Measurements from ENCODE around the gene SORT1.
A peak's percentile ranks its signal among the peaks of the same experiment; 100 is the strongest.
"Not testable (repeated sequence)": the region's sequence is repeated elsewhere in the genome, so short reads cannot be mapped to it uniquely, and the experiment has no call there.

Gene SORT1

DNA sequence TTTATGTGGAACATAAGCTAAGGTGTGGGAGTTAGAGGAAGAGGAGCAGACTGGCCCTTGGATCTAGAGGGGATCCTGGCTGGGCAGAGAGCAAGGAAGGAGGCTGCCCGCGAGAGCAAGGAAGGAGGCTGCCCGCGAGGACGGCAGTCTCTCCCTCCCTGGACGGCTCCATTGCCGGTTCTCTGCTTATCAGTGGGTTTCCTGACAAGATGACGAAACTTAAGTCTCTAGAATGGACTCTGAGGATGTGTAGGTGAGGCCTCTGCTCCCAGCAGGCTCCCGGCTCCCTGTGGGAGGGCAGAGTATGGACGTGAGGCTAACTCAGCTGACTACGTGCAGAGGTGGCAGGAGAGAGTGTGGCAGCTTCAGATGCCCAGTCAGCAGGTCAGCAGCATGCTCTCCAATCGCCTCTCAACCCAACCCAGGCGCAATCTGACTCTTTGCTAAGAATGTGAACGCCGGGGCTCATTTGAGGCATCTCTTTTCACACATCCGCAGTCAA lies 97.0 kb downstream of the SORT1 start:
- no peak for DNase-seq

DNA sequence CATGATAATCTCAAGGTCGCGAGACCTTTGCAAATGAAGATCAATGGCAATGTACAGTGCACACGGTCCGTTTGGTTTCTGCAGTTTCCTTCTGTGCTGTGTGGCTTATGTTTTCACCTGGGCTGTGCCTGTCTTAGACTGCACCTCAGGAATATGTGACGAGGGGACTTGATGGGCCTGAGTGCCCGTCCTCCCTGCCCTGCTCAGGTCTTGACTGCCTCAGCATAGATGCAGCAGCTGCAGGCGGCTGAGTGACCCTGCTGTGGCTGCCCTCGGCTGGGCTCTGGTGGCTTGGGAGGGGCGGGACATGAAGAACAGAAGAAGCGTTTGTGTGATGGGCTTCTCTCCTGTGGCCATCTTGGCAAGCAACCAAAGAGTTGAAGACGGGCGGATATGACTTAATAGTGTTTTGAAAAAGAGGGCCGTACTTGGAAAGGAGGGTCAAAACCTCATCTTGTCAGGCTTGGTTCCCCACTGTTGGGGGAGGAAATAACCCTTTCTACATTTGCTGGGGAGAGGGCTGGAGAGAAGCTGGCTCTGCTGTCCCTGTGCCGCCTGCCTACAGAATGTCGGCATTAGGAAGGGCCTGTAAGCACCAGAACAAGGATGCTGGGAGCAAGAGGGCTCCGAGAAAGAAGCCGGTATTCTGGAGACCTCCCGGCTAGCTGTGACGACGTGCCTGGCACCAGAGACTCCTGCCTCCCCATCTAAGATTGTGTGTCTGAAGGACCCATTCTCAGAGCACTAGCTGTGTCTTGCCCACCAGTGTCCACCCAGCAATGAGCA lies 98.0 kb downstream of the SORT1 start:
- peak in 54 of 56 donors; percentile 43 to 95 (median 85) for DNase-seq

DNA sequence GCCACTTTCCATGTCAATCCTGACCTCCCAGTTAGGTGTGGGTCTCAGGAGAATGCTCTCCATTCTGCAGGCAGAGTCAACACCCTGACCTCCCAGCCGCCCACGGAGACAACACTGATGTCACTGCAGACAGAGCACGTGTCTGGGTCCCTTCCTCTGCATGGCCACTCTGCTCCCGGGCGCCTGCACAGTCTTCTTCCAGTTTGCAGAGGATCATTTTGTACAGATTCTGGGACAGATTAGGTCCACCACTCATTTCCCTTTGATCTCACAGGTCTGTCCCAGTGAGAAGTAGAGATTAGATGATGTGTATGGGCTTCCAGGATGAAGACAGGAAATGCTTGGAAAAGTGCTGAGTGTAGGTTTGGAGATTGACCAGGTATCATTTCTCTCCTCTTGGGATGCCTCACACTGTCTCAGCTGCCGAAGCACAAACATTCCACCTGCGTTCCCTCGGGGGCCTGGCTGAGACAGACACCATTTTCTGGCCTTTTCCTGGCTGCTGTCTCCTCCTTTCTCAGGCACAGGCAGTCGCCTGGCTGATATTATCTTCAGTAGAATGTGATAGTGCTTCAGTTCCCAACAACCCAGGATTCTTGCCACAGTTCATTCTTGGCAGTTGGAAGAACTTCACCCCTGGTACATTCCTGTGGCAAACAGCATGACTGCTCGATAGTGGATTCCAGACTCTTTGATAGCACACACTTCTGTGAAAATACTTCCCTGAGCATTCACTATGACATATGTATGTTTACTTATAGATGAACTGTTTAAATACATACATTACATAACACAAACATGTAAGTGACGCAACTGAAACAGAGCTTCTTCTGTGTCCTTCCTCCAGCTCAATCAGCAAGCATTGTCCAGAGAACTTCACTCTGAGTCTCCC lies 98.8 kb downstream of the SORT1 start:
- DNase-seq = peak in 48 of 56 donors; percentile 23 to 81 (median 58)

GRCh38 chr1:109296782-109297181 lies 100.9 kb downstream of the SORT1 start:
- DNase-seq = peak in 1 of 56 donors; percentile 21

GRCh38 chr1:109295712-109296415 lies 101.9 kb downstream of the SORT1 start:
- no peak for DNase-seq

DNA sequence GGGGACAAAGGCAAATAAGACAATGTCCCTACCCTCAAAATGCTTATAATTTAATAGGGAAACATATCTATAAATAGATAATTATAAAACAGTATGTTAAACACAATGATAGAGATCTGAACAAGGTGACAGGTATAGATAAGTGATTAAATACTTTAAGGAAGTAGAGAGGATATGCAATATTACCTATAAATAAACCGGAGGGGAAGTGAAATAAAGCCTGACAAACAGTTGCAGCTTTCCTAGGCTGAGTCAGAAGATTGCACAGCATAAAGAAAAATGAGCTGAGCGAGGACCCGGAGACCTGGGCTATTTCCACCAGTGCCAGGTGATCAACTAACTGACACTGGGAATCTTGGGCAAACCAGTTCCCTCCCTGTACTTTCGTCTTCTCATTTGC lies 103.2 kb downstream of the SORT1 start:
- DNase-seq = no peak

- peak in 4 of 56 donors; percentile 22 to 54 (median 30) for DNase-seq
These were observed 104.7 kb downstream of the SORT1 start for GRCh38 chr1:109293026-109293425.

DNA sequence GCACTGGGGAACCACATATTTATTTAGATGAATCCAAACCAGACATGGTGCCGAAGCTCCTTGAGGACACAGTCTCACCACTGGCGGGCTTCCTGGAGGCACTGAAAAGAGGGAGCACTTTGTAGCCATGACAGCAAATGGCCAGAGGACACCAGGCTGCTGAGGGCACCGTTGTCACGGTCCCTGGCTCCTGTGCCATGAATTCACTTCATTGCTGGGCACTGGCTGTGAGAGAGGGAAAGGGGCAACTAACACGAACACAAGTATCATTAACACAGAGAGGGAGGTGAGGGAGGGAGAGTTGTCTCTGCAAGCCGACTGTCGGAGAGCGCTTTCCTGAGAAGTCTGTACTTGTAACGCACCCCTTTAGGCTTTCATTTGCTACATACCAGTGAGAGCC lies 105.4 kb downstream of the SORT1 start:
- no peak for DNase-seq

- peak in 2 of 56 donors; percentile 32 to 35 for DNase-seq
These were observed 106.7 kb downstream of the SORT1 start for GRCh38 chr1:109290998-109291397.

DNA sequence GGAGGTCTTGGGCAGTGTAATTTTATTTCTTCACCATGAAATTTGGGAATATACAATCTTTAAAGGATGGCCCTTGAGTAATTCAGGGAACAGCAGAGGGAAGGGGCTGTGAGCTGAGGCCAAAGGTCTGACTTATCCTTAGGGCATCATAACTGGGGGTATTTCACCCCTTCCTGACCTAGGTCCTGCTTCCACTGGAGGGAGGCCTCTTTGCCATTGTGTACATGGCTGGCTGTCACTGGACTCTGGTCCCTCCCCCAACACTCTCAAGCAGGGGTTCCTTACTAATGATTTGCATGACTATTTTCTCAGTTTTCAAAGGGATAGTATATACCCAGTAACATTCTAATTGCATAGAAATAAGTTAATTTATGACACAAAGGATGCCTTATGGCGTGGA lies 107.6 kb downstream of the SORT1 start:
- DNase-seq = no peak

- not testable (repeated sequence) for DNase-seq
These were observed 111.0 kb downstream of the SORT1 start for GRCh38 chr1:109286762-109287161.

DNA sequence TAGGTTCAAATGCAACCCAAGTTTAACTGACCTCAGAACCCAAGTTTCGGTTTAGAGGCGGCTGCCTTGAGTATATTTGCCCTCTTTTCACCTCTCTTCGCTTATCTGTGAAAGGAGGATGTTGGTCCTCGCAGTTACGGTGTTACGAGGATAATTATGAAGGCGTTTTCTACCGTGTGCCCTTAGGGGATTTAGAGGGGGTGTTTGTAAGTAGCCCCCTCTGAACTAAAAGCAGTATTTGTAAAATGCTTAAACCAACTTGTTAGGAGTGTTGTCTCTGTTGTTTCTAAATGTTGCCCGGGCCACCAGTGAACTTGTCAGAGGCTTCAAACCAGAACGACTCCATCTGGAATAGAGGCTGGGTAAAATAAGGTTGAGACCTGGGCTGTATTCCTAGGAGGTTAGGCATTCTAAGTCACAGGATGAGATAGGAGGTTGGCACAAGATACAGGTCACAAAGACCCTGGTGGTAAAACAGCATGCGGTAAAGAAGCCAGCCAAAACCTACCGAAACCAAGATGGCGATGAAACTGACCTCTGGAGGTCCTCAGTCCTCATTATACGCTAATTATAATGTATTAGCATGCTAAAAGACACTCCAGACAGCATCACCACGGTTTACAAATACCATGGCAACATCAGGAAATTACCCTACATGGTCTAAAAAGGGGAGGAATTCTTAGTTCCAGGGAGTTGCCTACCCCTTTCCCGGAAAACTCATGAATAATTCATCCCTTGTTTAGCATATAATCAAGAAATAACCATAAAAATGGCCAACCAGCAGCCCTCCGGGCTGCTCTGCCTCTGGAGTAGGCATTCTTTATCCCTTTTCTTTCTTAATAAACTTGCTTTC lies 113.7 kb downstream of the SORT1 start:
- DNase-seq = no peak

DNA sequence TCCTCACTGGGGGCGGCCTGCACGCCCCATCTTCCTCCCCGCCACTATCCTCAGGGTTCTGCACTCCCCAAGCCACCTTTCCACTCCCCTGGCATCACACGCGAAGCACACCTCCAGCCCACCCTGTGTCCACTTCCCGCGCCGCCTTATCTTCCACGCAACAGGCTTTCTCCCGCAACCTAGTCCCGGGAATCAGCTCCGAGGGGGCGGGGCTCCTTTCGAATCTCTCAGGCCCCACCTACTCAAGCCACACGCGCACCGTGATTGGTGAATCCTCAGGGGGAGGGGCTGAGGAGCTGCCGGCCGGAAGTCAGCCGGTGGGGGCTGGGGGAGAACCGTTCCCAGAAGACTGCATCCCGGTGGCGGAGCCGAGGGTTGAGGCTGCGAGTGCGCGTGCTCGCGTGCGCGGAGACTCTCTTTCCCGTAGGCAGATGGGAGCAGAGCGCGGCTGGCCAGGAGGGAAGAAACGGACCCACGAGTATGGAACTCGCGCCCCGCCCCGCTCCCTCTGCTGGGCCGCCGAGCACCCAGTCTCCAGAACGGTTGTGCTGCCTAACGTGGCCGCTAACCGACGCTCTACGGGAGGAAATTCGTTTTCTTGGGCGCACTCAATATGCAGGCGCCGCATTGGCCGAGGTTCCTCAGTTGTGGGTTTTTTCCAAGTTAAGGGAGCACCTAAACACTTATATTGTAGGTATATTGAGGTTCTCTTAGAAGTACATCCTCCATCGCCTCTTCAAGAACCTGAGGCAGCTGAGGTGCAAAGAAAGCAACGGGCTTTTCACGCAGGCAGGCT lies 114.6 kb downstream of the SORT1 start, which contains the start of gene PSRC1:
Gene PSRC1, minus strand, starts transcription at position 194 of the 796 bp plus-strand sequence.
- DNase-seq = peak; percentile 81 to 99 (median 97)

GRCh38 chr1:109282497-109282951 lies 115.2 kb downstream of the SORT1 start:
- no peak for DNase-seq

DNA sequence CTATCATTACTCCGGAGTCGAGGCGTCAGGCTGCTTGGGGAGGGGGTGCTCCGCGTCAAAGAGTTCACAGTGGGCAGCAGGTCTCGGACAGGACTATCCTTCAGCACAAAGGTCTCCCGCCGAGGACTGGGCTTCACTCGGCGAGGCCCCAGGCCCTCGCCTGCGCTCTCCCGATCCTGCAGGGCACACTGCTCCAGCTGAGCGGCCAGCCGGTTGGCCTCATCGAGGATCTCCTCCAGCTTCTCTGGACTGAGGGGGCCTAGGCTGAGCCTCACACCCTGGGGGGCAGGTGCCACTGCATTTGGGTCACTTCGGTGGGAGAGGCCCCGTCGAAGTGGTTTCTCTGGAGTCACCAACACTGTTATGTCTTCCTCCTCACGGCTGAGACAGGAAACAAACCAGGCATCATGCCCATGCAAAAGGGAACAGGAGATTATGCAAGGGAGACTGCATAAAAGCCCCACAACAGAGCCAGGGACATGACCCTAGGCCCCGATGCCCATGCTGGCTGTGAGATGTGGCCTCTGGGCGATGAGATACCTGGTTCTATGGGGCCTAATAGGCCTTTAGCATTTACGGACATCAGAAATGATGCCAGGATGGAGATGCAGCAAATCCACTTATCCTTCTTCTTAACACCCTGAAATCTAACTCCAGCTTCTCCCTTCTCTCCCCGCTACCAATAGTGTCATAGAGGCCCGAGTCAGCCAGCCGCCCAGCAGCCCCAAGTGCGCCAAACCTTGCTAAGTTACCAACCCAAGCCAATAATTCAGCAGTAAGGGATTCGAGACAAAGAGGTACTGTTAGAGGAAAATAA lies 115.8 kb downstream of the SORT1 start:
- peak in 7 of 56 donors; percentile 14 to 59 (median 40) for DNase-seq

- no peak for DNase-seq
These were observed 116.9 kb downstream of the SORT1 start for GRCh38 chr1:109280862-109281261.

DNA sequence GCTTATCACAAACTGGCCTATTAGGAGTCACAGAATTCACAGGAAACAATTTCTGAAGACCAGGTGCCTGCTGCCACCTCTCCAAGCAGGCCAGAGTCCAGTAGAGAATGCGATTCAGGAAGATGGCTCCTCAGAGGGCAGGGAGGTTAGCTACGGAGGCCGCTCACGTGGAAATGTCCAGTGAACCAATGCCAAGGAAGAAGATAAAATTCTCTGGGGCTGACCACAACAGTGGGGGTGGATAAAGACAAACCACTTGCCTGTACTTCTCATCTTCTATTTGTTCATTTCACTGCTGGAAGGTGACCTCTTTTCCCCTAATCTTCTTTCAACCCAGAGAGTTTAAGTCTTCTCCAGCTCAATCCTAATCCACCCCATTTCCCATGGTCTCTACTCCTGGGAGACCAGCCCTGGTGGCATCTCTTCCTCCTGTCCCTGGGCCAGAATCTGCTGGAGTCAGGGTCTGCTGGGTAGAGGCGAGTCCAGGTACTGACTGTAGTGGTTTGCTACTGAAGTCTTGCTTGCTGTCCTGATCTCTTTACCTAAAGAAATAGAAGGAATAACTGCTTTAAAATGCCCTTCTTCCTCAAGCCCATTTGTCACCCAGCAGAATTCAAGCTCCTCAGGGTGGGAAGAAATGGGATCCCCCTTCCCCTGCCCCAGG lies 118.0 kb downstream of the SORT1 start:
- no peak for DNase-seq
